GM18526 (cell line): ENCODE measurements around the gene DPP4.

Experiments
- POLR2A ChIP-seq: IDR thresholded peaks from 3 replicates; pipeline ENCODE4 v1.6.1; 2011; ENCODE audit not compliant: insufficient read length; ENCODE audit errors: extremely low read depth

DPP4 gene

GRCh38 chr2:161976295-161976694, 97.7 kb downstream of the DPP4 start:
- no peak for TF ChIP-seq POLR2A

- TF ChIP-seq POLR2A = no peak
These were observed 98.2 kb downstream of the DPP4 start for GRCh38 chr2:161975813-161976160.

GRCh38 chr2:161975062-161975812, 98.8 kb downstream of the DPP4 start:
- TF ChIP-seq POLR2A = no peak

- TF ChIP-seq POLR2A = no peak
These were observed 99.6 kb downstream of the DPP4 start for GRCh38 chr2:161974461-161974860.

DNA sequence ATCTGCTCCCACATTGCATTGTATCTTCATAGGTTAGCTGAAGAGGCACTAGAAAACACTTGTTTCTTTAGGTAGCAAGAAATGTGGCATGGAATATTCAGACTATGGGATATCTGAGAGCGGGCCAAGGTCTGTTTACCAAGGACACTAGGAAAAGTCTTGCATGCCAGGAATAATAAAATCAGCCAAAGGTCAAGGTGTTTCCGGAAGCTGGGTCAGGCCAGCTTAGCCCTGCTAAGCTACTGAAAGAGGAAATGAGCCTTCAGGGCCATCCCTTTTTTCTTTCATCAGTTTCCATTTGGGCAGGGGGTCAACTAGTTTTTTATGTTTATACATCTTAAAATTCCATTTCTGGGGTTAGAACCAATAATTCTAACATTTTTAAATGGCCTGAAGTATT, 101.1 kb downstream of the DPP4 start:
- no peak for TF ChIP-seq POLR2A

GRCh38 chr2:161972232-161972631, 101.8 kb downstream of the DPP4 start:
- TF ChIP-seq POLR2A = no peak

DNA sequence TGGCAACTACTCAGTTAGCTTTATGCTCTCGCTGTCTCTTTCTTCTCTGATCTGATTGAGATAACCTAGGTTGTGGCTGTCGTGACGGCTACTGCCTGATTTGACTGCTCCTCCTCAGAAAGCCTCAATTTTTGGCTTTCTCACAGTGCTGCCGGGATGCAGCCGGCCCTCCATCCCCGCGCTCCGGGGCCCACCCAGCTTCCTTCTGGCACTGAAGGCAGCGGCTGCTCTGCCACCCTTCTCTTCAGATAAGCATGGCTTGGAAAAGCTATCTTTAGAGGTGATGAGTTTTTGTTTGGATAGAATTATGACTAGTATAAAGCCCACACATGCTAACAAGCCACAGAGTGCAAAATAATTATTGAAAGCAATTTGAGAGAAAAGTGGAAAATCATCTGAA, 102.5 kb downstream of the DPP4 start:
- TF ChIP-seq POLR2A = no peak

DNA sequence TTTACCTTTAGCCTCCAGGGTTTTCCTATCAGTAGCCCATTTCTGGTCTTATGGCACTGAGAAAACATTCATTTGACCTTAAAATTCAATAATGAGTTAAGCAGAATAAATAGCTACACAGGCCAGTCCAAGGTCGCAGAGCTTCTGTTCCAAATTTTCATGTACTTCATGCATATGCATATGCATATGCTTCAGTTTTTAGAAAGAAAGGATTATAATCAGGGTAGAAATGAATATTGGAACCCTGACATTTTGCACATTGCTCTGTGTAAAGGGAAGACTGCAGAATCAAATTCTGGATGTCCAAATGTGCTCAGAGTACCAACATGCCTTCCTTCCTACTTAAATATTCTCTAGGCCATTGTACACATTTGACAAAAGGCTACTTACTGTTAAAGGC, 104.9 kb downstream of the DPP4 start:
- TF ChIP-seq POLR2A = no peak

DNA sequence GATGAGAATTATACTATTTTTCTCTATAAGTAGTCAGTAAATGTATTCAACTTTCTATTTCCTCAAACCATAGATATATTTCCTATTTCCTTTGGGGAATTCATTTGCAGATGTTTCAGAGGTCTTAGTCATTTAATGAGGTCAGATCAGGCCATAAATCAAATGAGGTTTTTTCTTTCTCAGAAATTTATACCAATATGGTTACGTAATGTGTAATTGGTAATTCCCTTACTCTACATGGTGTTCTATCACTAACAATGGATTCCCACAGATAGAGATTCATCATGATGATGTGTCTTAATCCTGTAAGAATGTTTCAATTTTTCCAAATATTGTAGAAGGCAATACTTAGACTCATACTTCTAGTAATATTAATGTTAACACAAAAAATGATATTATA, 108.0 kb downstream of the DPP4 start:
- TF ChIP-seq POLR2A = no peak

- TF ChIP-seq POLR2A = no peak
These were observed 109.9 kb downstream of the DPP4 start for GRCh38 chr2:161964160-161964559.

DNA sequence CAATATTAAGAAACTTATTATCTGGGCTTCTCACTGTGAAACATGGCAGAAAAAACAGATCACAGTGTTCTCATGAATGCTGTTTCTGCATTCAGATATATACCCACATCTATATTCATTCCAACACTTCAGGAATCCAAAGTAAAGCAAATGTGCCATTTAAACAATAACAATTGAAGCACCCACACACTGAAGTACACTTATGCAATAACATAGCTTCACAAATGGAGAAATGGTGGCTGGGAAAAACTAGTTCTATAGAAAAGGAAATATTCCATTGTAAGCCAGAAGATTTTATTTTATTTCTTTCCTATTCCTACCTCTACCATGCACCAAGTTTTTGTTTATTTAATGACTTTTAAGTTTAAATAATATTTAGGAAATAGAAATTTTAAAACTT, 111.9 kb downstream of the DPP4 start:
- no peak for TF ChIP-seq POLR2A

DNA sequence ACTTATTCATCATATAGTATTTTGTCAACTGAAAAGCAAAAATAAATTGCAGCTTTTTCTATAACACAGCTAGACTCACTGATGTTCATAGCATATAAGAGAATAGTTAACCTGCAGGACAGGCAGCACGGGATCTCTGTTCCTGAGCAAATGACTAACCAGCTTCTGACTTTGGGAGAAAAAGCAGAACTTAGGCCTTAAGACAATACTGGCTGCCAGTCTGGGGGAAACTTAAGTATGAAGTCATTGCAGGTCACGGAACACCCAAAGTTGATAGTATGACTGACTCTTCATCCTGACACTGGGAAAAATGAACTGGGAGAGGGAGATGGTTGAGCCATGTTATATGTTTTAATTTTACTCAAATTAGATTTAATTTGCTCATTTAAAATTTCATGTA, 113.0 kb downstream of the DPP4 start:
- no peak for TF ChIP-seq POLR2A

DNA sequence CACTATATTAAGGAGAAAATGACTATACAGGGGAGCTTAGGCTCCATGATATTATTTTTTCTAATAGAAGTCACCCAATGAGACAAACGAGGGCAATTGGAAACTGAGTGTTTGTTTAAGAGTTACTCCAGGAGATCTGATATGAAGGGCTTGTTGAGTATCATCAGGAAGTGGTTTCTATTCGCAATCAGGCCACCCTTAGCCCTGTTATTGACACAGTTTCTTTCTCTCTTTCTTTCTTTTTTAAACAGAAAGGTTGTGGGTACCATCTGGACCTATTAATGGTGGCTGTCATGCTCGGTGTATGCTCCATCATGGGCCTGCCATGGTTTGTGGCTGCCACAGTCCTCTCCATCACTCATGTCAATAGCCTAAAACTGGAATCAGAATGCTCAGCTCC, 117.3 kb downstream of the DPP4 start:
- TF ChIP-seq POLR2A = no peak

GRCh38 chr2:161955211-161955610, 118.8 kb downstream of the DPP4 start:
- no peak for TF ChIP-seq POLR2A

- no peak for TF ChIP-seq POLR2A
These were observed 119.9 kb downstream of the DPP4 start for GRCh38 chr2:161954103-161954502.

DNA sequence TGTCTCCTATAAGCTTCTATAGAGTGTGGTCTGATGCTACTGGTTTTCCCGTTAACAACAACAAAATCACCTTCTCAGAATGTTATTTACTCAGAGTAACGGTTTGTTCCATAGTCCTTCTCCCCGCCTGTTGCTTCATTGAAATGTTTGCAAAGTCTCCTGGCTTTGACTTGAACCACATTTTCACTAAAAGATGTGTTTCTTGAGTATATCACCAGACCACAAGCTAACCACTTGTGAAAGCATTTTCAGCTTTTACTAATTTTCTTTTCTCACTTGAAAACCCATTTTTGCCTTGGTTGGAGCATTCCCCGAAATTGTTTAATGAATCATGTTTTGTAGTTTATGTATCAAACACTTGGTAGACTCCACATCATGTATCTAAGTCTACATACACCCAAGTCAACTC, 121.2 kb downstream of the DPP4 start:
- no peak for TF ChIP-seq POLR2A

DNA sequence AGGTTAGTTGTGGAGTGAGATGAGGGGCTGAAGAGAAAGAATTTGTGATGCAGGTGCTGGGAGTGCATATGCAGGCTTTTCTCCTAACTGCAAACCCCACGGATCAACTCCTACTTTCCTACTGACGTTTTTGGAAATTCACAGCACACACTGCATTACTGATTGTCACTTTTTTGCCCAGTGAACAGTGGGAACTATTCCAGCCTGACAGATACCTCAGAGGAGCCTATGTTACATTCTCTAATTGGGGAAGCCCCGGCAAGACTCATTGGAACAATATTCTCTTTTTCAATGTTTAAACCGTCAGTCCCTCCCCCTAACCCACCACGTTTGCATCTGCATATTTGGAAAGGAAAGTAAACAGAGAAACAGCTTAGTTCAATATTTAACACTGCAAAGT, 126.2 kb downstream of the DPP4 start:
- TF ChIP-seq POLR2A = no peak
